Astrocyte of the cerebellum (primary cell): ENCODE measurements around the gene MRPL30.

Experiments
- DNase-seq: peaks from one replicate; pipeline ENCODE4 v3.0.0-alpha.2; 2011; ENCODE audit warnings: low read depth
- H3K4me3 ChIP-seq: 2 replicates; pipeline ENCODE4 v1.5.1; 2011; ENCODE audit warnings: mild to moderate bottlenecking, low read depth, low read length, moderate library complexity
- in situ Hi-C: cut with HindIII; loops from 2 replicates; pipeline ENCODE4 v1.10.0; 2017; ENCODE audit warnings: low sequenced_read_pairs
- TF ChIP-seq, protein P1 (sequence below): IDR thresholded peaks from 2 replicates; pipeline ENCODE4 v1.5.1; 2012; ENCODE audit warnings: low read length, low read depth, moderate library complexity, mild to moderate bottlenecking; ENCODE audit errors: missing control alignments

MRPL30 gene

DNA sequence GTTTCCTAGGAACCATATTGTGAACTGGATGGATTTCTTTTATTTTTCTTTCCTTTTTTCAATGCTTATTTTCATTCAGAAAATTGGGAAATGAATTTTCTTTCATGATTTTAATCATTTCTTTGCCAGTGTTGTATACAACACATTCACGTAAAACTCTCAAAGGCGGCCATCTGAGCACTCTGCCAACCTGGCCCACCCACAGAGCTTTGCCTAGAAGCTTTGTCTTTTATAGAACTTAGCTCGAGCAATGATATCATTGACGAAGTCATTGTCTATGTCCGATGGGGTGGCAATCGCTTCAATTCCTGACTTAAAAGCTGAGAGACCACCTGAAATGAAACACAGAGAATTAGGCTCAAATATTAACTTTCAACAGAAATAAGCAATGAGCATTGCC lies 61.2 kb downstream of the MRPL30 start:
- DNase-seq, result no peak
- TF ChIP-seq, protein P1, sequence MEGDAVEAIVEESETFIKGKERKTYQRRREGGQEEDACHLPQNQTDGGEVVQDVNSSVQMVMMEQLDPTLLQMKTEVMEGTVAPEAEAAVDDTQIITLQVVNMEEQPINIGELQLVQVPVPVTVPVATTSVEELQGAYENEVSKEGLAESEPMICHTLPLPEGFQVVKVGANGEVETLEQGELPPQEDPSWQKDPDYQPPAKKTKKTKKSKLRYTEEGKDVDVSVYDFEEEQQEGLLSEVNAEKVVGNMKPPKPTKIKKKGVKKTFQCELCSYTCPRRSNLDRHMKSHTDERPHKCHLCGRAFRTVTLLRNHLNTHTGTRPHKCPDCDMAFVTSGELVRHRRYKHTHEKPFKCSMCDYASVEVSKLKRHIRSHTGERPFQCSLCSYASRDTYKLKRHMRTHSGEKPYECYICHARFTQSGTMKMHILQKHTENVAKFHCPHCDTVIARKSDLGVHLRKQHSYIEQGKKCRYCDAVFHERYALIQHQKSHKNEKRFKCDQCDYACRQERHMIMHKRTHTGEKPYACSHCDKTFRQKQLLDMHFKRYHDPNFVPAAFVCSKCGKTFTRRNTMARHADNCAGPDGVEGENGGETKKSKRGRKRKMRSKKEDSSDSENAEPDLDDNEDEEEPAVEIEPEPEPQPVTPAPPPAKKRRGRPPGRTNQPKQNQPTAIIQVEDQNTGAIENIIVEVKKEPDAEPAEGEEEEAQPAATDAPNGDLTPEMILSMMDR, result no peak
- in situ Hi-C loops, result no loop called here
- H3K4me3 ChIP-seq, result no peak overlapping the region
